MM.1S (cell line): Measurements from ENCODE around the gene LHX4.
A peak's percentile ranks its signal among the peaks of the same experiment; 100 is the strongest.

ENCODE experiments used
- DNase-seq: peaks from one replicate; pipeline ENCODE4 v3.0.0-alpha.2; 2015
- H2AFZ ChIP-seq: fragments of 300-600 bp; sonication (generic); 2 replicates; pipeline ENCODE4 v1.6.0; 2016; ENCODE audit warnings: antibody characterized with exemption, low read length
- H3F3A ChIP-seq: fragments of 300-600 bp; sonication (generic); 2 replicates; pipeline ENCODE4 v1.6.1; 2016; ENCODE audit warnings: mild to moderate bottlenecking, antibody characterized with exemption, low read length, moderate library complexity, mixed read lengths; ENCODE audit not compliant: insufficient read depth
- H3K27ac ChIP-seq: fragments of 300-600 bp; sonication (generic); 2 replicates; pipeline ENCODE4 v1.5.1; 2016; ENCODE audit warnings: mild to moderate bottlenecking, low read length
- H3K27me3 ChIP-seq: fragments of 300-600 bp; sonication (generic); replicated peaks from 2 replicates; pipeline ENCODE4 v1.6.0; 2016; ENCODE audit warnings: low read length; ENCODE audit not compliant: insufficient read depth
- H3K36me3 ChIP-seq: fragments of 300-600 bp; sonication (generic); replicated peaks from 2 replicates; pipeline ENCODE4 v1.6.1; 2016; ENCODE audit warnings: mild to moderate bottlenecking, low read length, mixed read lengths; ENCODE audit not compliant: insufficient read depth
- H3K4me1 ChIP-seq: fragments of 300-600 bp; sonication (generic); 2 replicates; pipeline ENCODE4 v1.6.1; 2016; ENCODE audit warnings: low read length, mixed read lengths
- H3K4me2 ChIP-seq: fragments of 300-600 bp; sonication (generic); 2 replicates; pipeline ENCODE4 v1.6.0; 2016; ENCODE audit warnings: low read depth, low read length
- H3K4me3 ChIP-seq: fragments of 300-600 bp; sonication (generic); 2 replicates; pipeline ENCODE4 v1.5.1; 2016; ENCODE audit warnings: low read length, mixed read lengths
- H3K79me2 ChIP-seq: fragments of 300-600 bp; sonication (generic); 2 replicates; pipeline ENCODE4 v1.6.1; 2016; ENCODE audit warnings: mixed run types, low read length, mixed read lengths
- H3K9ac ChIP-seq: fragments of 300-600 bp; sonication (generic); 2 replicates; pipeline ENCODE4 v1.6.1; 2016; ENCODE audit warnings: low read length, mixed read lengths
- H3K9me2 ChIP-seq: fragments of 300-600 bp; sonication (generic); replicated peaks from 2 replicates; pipeline ENCODE4 v1.6.1; 2016; ENCODE audit warnings: mild to moderate bottlenecking, low read length, mixed read lengths; ENCODE audit not compliant: insufficient read depth
- H3K9me3 ChIP-seq: fragments of 300-600 bp; sonication (generic); replicated peaks from 2 replicates; pipeline ENCODE4 v1.6.1; 2016; ENCODE audit warnings: mild to moderate bottlenecking, low read length, mixed read lengths; ENCODE audit not compliant: insufficient read depth
- H4K20me1 ChIP-seq: fragments of 300-600 bp; sonication (generic); 2 replicates; pipeline ENCODE4 v1.6.1; 2016; ENCODE audit warnings: mild to moderate bottlenecking, low read length, moderate library complexity, mixed read lengths; ENCODE audit not compliant: insufficient read depth
- EZH2 ChIP-seq: fragments of 300-600 bp; sonication (generic); optimal IDR thresholded peaks from 2 replicates; pipeline ENCODE3; 2017; ENCODE audit warnings: low read depth, mild to moderate bottlenecking, antibody characterized with exemption, low read length, mixed read lengths
- EZH2phosphoT487 ChIP-seq: fragments of 300-600 bp; sonication (generic); IDR thresholded peaks from 2 replicates; pipeline ENCODE4 v1.6.1; 2018; ENCODE audit warnings: antibody characterized with exemption, low read length
- TF ChIP-seq, protein P1 (sequence below): fragments of 300-600 bp; sonication (generic); IDR thresholded peaks from 2 replicates; pipeline ENCODE4 v1.5.1; 2016; ENCODE audit warnings: antibody characterized with exemption, low read length, mixed read lengths

LHX4 gene

DNA sequence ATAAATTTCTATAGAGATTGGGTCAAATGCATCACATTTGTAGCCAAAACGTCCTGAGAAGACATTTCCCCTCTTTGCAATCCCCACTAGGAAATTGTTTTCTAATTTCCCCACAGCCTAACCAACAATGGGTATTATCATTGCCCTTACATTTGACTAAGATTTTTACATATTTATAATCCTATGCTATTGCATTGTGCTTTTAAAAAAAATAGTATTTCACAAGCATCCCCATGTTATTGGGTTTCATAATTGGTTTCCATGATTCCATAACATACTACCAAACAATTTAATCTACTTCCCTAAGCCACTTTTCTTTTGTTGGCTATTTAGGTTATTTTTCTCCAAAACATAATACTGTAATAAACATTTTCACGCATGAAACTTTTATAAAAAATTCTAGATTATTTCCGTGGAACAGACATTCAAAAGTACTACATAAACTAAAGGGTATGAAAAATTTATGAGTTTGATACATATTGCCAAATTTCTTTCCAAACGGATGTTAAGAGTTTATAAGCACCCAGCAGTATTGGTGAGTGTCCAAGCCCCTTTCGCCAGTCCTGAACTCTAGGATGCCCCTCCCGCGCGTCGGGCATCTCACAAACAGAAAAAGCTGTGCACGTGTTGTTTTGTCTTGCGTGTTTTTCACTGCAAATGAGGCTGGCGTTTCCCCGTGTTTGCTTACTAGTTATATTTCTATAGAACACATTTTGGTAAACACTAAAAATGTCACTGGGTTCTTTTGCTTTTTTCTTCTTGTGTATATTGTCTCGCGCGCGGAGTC lies 2.0 kb upstream of the LHX4 start:
- no peaks in the 10 kb centered on the region for H3K9me3 ChIP-seq
- H3F3A ChIP-seq = 0 out of 2 replicates have a peak, but pooled peaks cover 3% of the 10 kb centered on the region
- no peak overlapping the region for H3K27ac ChIP-seq
- H4K20me1 ChIP-seq = no peaks in the 10 kb centered on the region
- H3K79me2 ChIP-seq = no peaks in the 10 kb centered on the region
- no peak for TF ChIP-seq EZH2
- TF ChIP-seq, protein P1, sequence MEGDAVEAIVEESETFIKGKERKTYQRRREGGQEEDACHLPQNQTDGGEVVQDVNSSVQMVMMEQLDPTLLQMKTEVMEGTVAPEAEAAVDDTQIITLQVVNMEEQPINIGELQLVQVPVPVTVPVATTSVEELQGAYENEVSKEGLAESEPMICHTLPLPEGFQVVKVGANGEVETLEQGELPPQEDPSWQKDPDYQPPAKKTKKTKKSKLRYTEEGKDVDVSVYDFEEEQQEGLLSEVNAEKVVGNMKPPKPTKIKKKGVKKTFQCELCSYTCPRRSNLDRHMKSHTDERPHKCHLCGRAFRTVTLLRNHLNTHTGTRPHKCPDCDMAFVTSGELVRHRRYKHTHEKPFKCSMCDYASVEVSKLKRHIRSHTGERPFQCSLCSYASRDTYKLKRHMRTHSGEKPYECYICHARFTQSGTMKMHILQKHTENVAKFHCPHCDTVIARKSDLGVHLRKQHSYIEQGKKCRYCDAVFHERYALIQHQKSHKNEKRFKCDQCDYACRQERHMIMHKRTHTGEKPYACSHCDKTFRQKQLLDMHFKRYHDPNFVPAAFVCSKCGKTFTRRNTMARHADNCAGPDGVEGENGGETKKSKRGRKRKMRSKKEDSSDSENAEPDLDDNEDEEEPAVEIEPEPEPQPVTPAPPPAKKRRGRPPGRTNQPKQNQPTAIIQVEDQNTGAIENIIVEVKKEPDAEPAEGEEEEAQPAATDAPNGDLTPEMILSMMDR = no peak
- TF ChIP-seq EZH2phosphoT487 = no peak
- no peak overlapping the region for H2AFZ ChIP-seq
- no peak overlapping the region for H3K9ac ChIP-seq
- H3K4me1 ChIP-seq = 0 out of 2 replicates have a peak, but pooled peaks cover 3% of the 10 kb centered on the region
- no peaks in the 10 kb centered on the region for H3K9me2 ChIP-seq
- DNase-seq = no peak
- H3K4me2 ChIP-seq = no peak overlapping the region
- H3K27me3 ChIP-seq = peaks cover 50% of the 10 kb centered on the region
- no peaks in the 10 kb centered on the region for H3K36me3 ChIP-seq
- no peak overlapping the region for H3K4me3 ChIP-seq

DNA sequence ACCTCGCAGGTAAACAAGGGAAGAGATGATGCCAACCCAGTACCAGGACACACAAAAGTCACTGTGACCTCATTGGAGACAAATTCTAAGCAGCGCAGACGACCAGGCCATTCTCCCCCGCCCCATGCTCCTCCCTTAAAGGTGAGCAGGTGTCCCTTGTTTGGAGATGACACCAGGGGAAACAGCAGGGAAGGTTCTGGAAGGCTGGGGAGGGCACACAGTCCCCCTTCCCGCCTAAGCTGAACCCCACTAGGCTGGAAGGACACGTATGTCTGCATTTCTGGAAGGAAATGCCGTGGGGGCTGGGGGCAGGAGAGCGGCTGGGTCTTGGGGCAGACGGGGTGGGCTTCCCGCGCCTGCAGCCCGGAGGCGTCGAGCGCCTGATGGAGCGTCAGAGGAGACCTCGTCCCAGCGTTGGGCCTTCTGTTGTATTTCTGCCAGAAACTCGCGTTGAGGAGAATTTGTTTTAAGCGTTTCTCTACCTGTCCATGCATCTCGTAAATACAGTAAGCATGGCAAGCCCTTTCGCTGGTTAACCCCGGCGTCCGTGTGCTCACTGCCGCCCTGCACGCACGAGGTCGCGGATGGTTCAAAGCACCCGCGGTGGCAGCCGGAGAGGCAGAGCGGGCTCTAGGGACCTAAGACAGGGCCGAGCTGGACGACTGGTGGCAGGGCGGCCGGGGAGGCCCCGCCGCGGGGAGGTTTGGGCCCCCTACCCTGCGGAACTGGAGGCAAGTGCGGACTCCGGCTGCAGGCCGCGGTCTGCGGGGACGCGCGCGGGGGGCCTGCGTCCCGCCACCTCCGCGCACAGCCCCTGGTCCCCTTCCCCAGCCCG lies 1.2 kb upstream of the LHX4 start:
- no peak for DNase-seq
- Histone ChIP-seq H3K4me3 (peak overlapping the region; percentile 74), H3K36me3 (no peaks in the 10 kb centered on the region), H3K9ac (peak overlapping the region; percentile 18; the same call in 1 of the 2 replicates), H3K27me3 (peaks cover 58% of the 10 kb centered on the region), H3K4me2 (peak overlapping the region; percentile 91), H3K9me3 (no peaks in the 10 kb centered on the region), H3F3A (0 out of 2 replicates have a peak, but pooled peaks cover 3% of the 10 kb centered on the region), H3K4me1 (no peaks in the 10 kb centered on the region), H3K79me2 (no peaks in the 10 kb centered on the region), H2AFZ (peak overlapping the region; percentile 82; the same call in 1 of the 2 replicates), H3K27ac (no peak overlapping the region), H4K20me1 (no peaks in the 10 kb centered on the region), H3K9me2 (no peaks in the 10 kb centered on the region)
- TF ChIP-seq, protein P1 = no peak
- TF ChIP-seq EZH2 (no peak), EZH2phosphoT487 (no peak)

DNA sequence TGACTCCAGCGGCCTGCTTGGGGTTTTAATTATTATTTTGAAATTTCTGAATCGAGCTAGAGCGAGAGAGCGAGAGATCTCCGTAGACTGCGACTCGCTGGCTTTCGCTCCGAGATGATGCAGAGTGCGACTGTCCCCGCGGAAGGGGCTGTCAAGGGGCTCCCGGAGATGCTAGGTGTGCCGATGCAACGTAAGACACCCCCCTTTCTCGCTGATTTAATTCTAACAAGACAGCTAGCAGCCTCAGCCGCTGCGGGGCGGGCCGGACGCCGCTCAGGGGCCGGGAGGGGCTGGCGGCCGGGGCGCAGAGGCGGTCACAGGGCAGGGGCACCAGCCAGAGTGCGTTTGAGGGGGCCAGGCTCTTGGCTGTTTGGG lies 339 bp downstream of the LHX4 start:
- DNase-seq = no peak
- peak overlapping the region; percentile 93 for H3K4me2 ChIP-seq
- H3K27me3 ChIP-seq = peaks cover 72% of the 10 kb centered on the region
- H3K9me3 ChIP-seq = no peaks in the 10 kb centered on the region
- H3K9me2 ChIP-seq = no peaks in the 10 kb centered on the region
- H3F3A ChIP-seq = 0 out of 2 replicates have a peak, but pooled peaks cover 3% of the 10 kb centered on the region
- H3K4me1 ChIP-seq = no peaks in the 10 kb centered on the region
- H3K9ac ChIP-seq = no peak overlapping the region
- no peaks in the 10 kb centered on the region for H4K20me1 ChIP-seq
- peak overlapping the region; percentile 72 for H2AFZ ChIP-seq
- H3K36me3 ChIP-seq = no peaks in the 10 kb centered on the region
- no peaks in the 10 kb centered on the region for H3K79me2 ChIP-seq
- H3K27ac ChIP-seq = no peak overlapping the region
- peak overlapping the region; percentile 67 for H3K4me3 ChIP-seq
- no peak for TF ChIP-seq EZH2
- TF ChIP-seq, protein P1 = no peak
